Coronary artery (tissue), 2 donors: ENCODE data around the gene IQCH.

Source experiments
- DNase-seq: peaks from one replicate; pipeline ENCODE4 v3.0.0-alpha.2; 2017; ENCODE audit warnings: low spot score
- H3K27ac ChIP-seq, 2 donors: fragments of 200-600 bp; sonication (generic); one replicate each; pipeline ENCODE4 v1.5.1; 2016 to 2019
- H3K4me3 ChIP-seq: fragments of 200-600 bp; sonication (generic); 2 replicates; pipeline ENCODE4 v1.5.1; 2016; ENCODE audit warnings: mild to moderate bottlenecking, moderate library complexity
- CTCF ChIP-seq: fragments of 200-600 bp; sonication (generic); IDR thresholded peaks from one replicate; pipeline ENCODE4 v1.5.1; 2019; ENCODE audit warnings: antibody characterized with exemption

The IQCH gene

GRCh38 chr15:67550522-67550921 lies 295.9 kb downstream of the IQCH start:
- Histone ChIP-seq H3K4me3 (no peak overlapping the region), H3K27ac (no peak overlapping the region)
- no peak for TF ChIP-seq CTCF
- no peak for DNase-seq

GRCh38 chr15:67551207-67551743 lies 296.7 kb downstream of the IQCH start:
- no peak overlapping the region for H3K27ac ChIP-seq
- no peak overlapping the region for H3K4me3 ChIP-seq
- TF ChIP-seq CTCF: no peak
- DNase-seq: no peak
